Measurements from ENCODE around the gene MTMR1. TPM values are rescaled to one million over a fixed set of nuclear protein-coding genes. Genes with fewer than 3 reads are reported as not detected.

The MTMR1 gene
- total RNA-seq, 1 donor from 2014 or later = 18.3 TPM

DNA sequence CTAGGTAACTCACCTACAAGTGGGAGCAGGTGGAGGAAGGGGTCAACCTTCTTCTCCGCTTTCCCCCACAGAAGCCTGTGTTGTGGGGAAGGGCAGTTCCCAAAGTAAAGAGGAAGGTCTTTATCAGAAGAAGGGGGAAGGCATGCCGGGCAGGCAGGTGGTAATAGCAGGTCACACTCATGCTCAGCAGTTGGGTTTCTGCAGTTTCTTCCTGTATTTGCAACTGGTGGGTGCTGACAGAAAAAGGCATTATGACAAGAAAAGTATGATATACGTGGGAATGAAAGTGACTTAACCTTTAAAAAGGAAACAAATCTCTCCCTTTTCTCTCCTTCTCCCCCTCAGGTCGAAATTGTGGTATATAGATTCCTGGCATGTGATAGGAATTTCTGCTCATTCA, 3.7 kb downstream of the MTMR1 start:
- Mint-ChIP-seq H3K4me3 (no peak overlapping the region), H3K27ac (ENCODE audit: unreplicated experiment) (no peak overlapping the region), H3K9me3 (peaks cover 3% of the 10 kb centered on the region), H3K36me3 (ENCODE audit: low read depth) (peaks cover 6% of the 10 kb centered on the region), H3K27me3 (ENCODE audit: low read depth) (no peaks in the 10 kb centered on the region), H3K4me1 (peaks cover 10% of the 10 kb centered on the region)
- DNase-seq (ENCODE audit: low read depth, low spot score) = no peak
- TF ChIP-seq, protein P1, sequence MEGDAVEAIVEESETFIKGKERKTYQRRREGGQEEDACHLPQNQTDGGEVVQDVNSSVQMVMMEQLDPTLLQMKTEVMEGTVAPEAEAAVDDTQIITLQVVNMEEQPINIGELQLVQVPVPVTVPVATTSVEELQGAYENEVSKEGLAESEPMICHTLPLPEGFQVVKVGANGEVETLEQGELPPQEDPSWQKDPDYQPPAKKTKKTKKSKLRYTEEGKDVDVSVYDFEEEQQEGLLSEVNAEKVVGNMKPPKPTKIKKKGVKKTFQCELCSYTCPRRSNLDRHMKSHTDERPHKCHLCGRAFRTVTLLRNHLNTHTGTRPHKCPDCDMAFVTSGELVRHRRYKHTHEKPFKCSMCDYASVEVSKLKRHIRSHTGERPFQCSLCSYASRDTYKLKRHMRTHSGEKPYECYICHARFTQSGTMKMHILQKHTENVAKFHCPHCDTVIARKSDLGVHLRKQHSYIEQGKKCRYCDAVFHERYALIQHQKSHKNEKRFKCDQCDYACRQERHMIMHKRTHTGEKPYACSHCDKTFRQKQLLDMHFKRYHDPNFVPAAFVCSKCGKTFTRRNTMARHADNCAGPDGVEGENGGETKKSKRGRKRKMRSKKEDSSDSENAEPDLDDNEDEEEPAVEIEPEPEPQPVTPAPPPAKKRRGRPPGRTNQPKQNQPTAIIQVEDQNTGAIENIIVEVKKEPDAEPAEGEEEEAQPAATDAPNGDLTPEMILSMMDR (conservative IDR thresholded peaks at IDR 0.05) = no peak

DNA sequence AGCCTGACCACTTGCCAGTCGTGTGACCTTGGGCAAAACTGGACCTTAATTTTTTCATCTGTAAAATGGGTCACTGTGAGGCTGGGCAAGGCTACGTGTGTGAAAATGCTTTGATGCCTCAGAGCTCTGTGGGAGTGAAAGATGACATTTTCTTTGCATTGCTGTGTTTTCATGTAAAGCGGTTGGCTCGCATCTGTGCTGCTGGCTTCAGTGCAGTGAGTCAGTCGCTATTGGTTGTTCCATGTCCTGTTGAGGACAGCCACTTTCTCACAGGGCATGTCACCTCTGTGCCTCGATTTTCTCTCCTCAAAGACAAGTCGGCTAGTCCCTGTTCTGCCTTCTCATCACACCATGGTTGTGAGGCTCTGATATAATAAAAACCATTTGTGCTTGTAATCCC, 4.4 kb downstream of the MTMR1 start:
- H3K4me3 Mint-ChIP-seq = no peak overlapping the region
- H3K27me3 Mint-ChIP-seq (ENCODE audit: low read depth) = no peaks in the 10 kb centered on the region
- peaks cover 7% of the 10 kb centered on the region for H3K4me1 Mint-ChIP-seq
- H3K36me3 Mint-ChIP-seq (ENCODE audit: low read depth) = peaks cover 4% of the 10 kb centered on the region
- no peak for DNase-seq (ENCODE audit: low read depth, low spot score)
- peaks cover 3% of the 10 kb centered on the region for H3K9me3 Mint-ChIP-seq
- H3K27ac Mint-ChIP-seq (ENCODE audit: unreplicated experiment) = no peak overlapping the region
- TF ChIP-seq, protein P1 (conservative IDR thresholded peaks at IDR 0.05) = no peak

DNA sequence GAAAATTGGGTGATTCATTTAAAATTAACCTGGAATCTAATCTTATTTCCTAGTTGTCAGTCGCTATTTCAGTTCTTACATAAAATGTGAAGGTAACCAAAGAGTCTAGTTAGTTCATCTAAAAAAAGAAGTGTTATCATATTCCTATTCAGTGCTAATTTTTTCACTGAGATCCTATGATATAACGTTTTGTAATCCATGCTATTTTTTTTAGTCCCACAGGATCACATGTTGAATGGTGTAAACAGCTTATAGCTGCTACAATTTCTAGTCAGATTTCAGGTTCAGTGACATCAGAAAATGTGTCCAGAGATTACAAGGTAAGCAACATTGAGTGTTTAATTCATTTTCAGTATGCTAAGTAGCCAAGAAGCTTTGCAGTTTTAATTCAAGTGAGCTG, 5.8 kb downstream of the MTMR1 start:
- TF ChIP-seq, protein P1 (conservative IDR thresholded peaks at IDR 0.05) = no peak
- H3K4me1 Mint-ChIP-seq = peaks cover 5% of the 10 kb centered on the region
- peaks cover 5% of the 10 kb centered on the region for H3K9me3 Mint-ChIP-seq
- no peak overlapping the region for H3K27ac Mint-ChIP-seq (ENCODE audit: unreplicated experiment)
- no peak for DNase-seq (ENCODE audit: low read depth, low spot score)
- peaks cover 6% of the 10 kb centered on the region for H3K36me3 Mint-ChIP-seq (ENCODE audit: low read depth)
- no peaks in the 10 kb centered on the region for H3K27me3 Mint-ChIP-seq (ENCODE audit: low read depth)
- H3K4me3 Mint-ChIP-seq = no peak overlapping the region

DNA sequence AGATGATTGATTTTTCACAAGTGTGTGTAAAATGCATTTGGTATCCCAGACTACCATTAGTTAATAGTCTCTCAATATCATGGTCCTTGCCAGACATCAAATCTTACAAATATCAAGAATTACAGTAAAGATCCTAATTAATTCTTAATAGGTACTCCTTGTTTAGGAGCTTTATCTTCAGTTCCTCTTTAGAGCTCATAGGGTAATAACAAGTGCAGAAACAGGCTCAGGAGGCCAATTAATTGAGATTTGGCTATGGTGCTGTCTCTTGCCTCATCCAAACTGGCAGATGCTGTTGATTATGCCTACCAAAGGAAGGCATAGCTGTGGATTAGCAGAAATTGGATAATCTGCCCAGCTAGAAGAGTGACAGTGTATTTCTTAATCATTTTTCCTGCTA, 6.9 kb downstream of the MTMR1 start:
- DNase-seq (ENCODE audit: low read depth, low spot score) = no peak
- peaks cover 10% of the 10 kb centered on the region for H3K9me3 Mint-ChIP-seq
- TF ChIP-seq, protein P1 (conservative IDR thresholded peaks at IDR 0.05) = no peak
- H3K27ac Mint-ChIP-seq (ENCODE audit: unreplicated experiment) = no peak overlapping the region
- no peak overlapping the region for H3K4me3 Mint-ChIP-seq
- no peaks in the 10 kb centered on the region for H3K27me3 Mint-ChIP-seq (ENCODE audit: low read depth)
- peaks cover 5% of the 10 kb centered on the region for H3K4me1 Mint-ChIP-seq
- peaks cover 14% of the 10 kb centered on the region for H3K36me3 Mint-ChIP-seq (ENCODE audit: low read depth)

DNA sequence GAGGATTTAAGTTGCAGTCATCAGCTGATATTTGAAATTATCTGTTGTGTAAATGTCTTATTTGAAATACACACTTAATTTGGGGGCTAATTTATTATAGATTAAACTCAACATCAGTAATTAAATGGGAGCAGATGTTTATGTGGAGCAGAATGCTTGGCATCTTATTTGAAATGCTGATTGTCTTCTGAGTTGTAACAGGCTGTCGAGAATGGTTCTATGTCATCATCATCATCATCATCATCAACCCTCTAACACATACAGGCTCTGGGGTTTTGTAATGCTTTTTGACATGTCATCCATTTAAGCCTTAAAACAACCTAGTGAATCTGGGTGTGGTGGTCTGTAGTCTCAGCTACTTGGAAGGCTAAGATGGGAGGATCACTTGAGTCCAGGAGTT, 8.2 kb downstream of the MTMR1 start:
- DNase-seq (ENCODE audit: low read depth, low spot score) = no peak
- H3K36me3 Mint-ChIP-seq (ENCODE audit: low read depth) = peaks cover 13% of the 10 kb centered on the region
- no peaks in the 10 kb centered on the region for H3K27me3 Mint-ChIP-seq (ENCODE audit: low read depth)
- no peaks in the 10 kb centered on the region for H3K4me1 Mint-ChIP-seq
- H3K4me3 Mint-ChIP-seq = no peak overlapping the region
- H3K27ac Mint-ChIP-seq (ENCODE audit: unreplicated experiment) = no peak overlapping the region
- TF ChIP-seq, protein P1 (conservative IDR thresholded peaks at IDR 0.05) = no peak
- peaks cover 8% of the 10 kb centered on the region for H3K9me3 Mint-ChIP-seq
